Measurements from ENCODE around the gene GRB10. TPM values are rescaled to one million over a fixed set of nuclear protein-coding genes. Genes with fewer than 3 reads are reported as not detected.

The GRB10 gene
- 39.0 and 39.1 TPM in 2 replicates for total RNA-seq

DNA sequence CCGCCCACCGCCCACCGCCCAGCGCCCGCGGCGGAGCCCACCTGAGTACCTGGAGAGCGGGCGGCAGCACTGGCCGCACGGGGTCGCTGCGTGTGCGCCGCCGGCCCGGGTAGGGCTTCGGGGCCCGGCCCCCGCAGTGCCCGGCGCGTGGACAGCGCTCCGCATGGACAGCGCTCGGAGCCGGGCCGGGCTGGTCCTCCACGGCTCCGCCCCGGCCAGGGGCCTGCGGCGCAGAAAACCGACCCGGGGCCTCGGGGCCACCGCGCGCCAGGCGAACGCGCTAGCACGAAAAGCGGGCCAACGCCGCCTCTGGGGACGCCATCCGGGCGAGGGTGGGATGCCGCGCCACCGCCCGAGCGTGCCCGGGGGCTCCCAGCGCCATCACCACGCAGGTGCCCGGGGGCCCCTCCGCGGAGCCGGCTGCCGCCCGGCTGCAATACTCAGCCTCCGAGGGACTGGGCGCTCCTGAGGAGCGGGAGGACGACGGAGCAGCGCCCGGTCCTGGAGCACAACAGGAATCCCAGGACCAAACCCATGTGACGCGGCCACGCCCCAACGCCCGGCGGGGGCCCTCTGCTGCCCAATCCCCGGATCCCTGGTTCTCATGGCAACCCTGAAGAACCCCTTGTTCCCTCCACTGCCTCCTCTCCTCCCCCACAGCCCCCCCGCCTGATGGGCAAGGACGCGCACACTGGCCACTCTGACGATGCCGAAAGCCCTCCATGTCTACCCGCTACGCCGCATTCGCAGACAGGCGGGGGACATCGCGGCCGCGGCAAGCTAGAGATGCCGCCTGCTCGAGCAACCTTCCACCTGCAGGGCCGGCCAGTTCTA, at the start of gene GRB10:
GRB10 (minus strand) TSS at position 522 of the 834 bp plus-strand sequence. CDS start 50,574 bp downstream, outside the sequence.

DNA sequence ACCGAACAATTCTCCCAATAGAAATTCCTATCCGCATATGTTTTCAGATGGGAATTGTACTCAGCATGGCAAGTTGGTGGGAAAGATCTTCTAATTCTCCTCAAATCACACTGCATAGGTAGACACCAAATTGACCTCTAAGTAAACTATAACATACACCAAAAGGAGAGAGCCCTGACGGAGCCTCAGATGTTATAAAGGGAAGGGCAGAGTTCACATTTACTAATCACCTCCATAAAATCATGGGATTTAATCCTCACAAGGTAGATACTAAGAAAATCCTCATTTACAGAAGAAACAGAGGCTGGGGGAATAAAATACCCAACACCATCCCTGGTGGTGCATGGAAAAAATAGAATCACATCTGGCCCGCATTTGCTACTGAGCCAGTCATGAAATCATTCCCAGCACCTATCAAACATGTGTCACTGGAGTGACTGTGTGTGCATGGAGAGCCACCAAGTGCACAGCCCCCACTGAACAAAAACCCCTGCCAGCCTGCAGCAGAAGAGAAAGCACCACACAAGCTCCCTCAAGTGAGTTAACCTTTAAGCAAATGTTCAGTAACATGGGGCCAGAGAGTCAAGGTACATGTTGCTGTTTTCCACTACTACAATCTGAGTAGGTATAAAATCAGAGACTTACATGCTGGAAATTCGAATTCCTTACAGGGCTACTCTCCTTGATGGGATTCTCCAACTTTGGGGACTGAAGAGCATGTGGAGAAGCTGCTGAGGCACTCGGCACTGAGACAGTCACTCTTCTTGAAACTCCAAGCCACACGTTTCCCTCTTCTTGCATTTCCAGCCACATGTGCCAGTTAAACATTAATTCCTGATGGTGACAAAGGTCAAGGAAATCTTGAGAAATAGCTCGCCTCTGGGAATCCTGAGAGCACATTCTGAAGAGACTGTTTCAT, 217.8 kb downstream of the GRB10 start, which contains the start of gene DDC:
DDC (minus strand) TSS at position 766 of the 919 bp plus-strand sequence. CDS start 21,320 bp downstream, outside the sequence.

Other genes with a start within 250 kb of the GRB10 start
- gene DDC, start 217.5 kb downstream of the GRB10 start, total RNA-seq: not detected in 2 replicates